IMR-90 (cell line): ENCODE measurements around the gene NRCAM. TPM values are rescaled to one million over a fixed set of nuclear protein-coding genes. Genes with fewer than 3 reads are reported as not detected.

ENCODE experiments used
- ATAC-seq: fragments of 200-7000 bp; cut with Tn5 transposase; 2 replicates; pipeline ENCODE4 v1.9.1; 2020; ENCODE audit warnings: low read depth, mild to moderate bottlenecking, moderate library complexity
- BruUV-seq: library from RNA; stranded (reverse); fragments of 400-500 nt; replicated peaks from 2 replicates; lab custom pipeline; 2021; lab: Mats Ljungman, UMichigan
- CTCF ChIA-PET: fragments of 300-600 bp; formaldehyde crosslinking; extraction: SDS; loops from one replicate; lab custom pipeline; 2021; ENCODE audit warnings: antibody characterized with exemption; lab: Yijun Ruan, JAX
- POLR2A ChIA-PET: fragments of 300-600 bp; sonication (Branson Sonifier 250); formaldehyde crosslinking; loops from one replicate; lab custom pipeline; 2022; ENCODE audit warnings: antibody characterized with exemption; ENCODE audit not compliant: unreplicated experiment; lab: Charles Lee
- DNase-seq: peaks from one replicate; pipeline ENCODE4 v3.0.0; 2013
- H2AFZ ChIP-seq: replicated peaks from 2 replicates; pipeline ENCODE3; 2013; ENCODE audit warnings: low read length, mild to moderate bottlenecking; ENCODE audit not compliant: poor library complexity
- H2AK5ac ChIP-seq: 2 replicates; pipeline ENCODE4 v1.6.1; 2013; ENCODE audit warnings: low read depth, low read length, inconsistent platforms
- H2AK9ac ChIP-seq: replicated peaks from 2 replicates; pipeline ENCODE3; 2013; ENCODE audit warnings: mild to moderate bottlenecking, low read depth, low read length, moderate library complexity; ENCODE audit not compliant: poor library complexity
- H2BK120ac ChIP-seq: 2 replicates; pipeline ENCODE4 v1.6.1; 2013; ENCODE audit warnings: low read depth, low read length, inconsistent platforms
- H2BK15ac ChIP-seq: 3 replicates; pipeline ENCODE4 v1.6.1; 2013; ENCODE audit warnings: low read depth, low read length, inconsistent platforms
- H2BK20ac ChIP-seq: 2 replicates; pipeline ENCODE4 v1.6.1; 2013; ENCODE audit warnings: low read depth, mild to moderate bottlenecking, inconsistent platforms, low read length, moderate library complexity
- H2BK5ac ChIP-seq: 2 replicates; pipeline ENCODE4 v1.6.1; 2013; ENCODE audit warnings: mild to moderate bottlenecking, low read depth, low read length, inconsistent platforms; ENCODE audit not compliant: poor library complexity, severe bottlenecking
- H3K14ac ChIP-seq: replicated peaks from 2 replicates; pipeline ENCODE4 v1.6.1; 2013; ENCODE audit warnings: low read depth, low read length, inconsistent platforms
- H3K18ac ChIP-seq: 2 replicates; pipeline ENCODE4 v1.6.1; 2013; ENCODE audit warnings: low read depth, low read length, control low read depth
- H3K23ac ChIP-seq: 2 replicates; pipeline ENCODE4 v1.6.1; 2013; ENCODE audit warnings: low read depth, low read length, inconsistent platforms
- H3K27ac ChIP-seq: 2 replicates; pipeline ENCODE4 v1.5.1; 2013; ENCODE audit warnings: mild to moderate bottlenecking, control low read depth, low read length; ENCODE audit not compliant: insufficient read depth
- H3K27me3 ChIP-seq: 2 replicates; pipeline ENCODE4 v1.6.1; 2013; ENCODE audit warnings: low read length; ENCODE audit not compliant: control insufficient read depth, insufficient read depth
- H3K36me3 ChIP-seq: 2 replicates; pipeline ENCODE4 v1.6.1; 2013; ENCODE audit warnings: low read length, mixed read lengths; ENCODE audit not compliant: control insufficient read depth, insufficient read depth
- H3K4ac ChIP-seq: 2 replicates; pipeline ENCODE4 v1.6.1; 2013; ENCODE audit warnings: low read depth, low read length, inconsistent platforms
- H3K4me1 ChIP-seq: 2 replicates; pipeline ENCODE4 v1.6.1; 2013; ENCODE audit warnings: low read length, mixed read lengths; ENCODE audit not compliant: control insufficient read depth, insufficient read depth
- H3K4me2 ChIP-seq: 2 replicates; pipeline ENCODE4 v1.6.1; 2013; ENCODE audit warnings: low read depth, mild to moderate bottlenecking, control low read depth, low read length, moderate library complexity
- H3K4me3 ChIP-seq: 2 replicates; pipeline ENCODE4 v1.5.1; 2013; ENCODE audit warnings: low read depth, mild to moderate bottlenecking, control low read depth, low read length, moderate library complexity; ENCODE audit not compliant: insufficient read depth
- H3K56ac ChIP-seq: 2 replicates; pipeline ENCODE4 v1.6.1; 2013; ENCODE audit warnings: low read length, inconsistent platforms; ENCODE audit not compliant: insufficient read depth; ENCODE audit errors: extremely low read depth
- H3K79me1 ChIP-seq, 2 experiments: 2 replicates each; pipeline ENCODE4 v1.6.1; 2013; ENCODE audit warnings: low read length in 2 of 2, inconsistent platforms in 1 of 2, low read depth in 1 of 2
- H3K9ac ChIP-seq: 2 replicates; pipeline ENCODE4 v1.6.1; 2013; ENCODE audit warnings: low read depth, low read length, control low read depth
- H3K9me1 ChIP-seq: 2 replicates; pipeline ENCODE4 v1.6.1; 2013; ENCODE audit warnings: low read length, inconsistent platforms; ENCODE audit not compliant: insufficient read depth
- H3K9me3 ChIP-seq: 2 replicates; pipeline ENCODE4 v1.6.1; 2013; ENCODE audit warnings: low read length; ENCODE audit not compliant: control insufficient read depth, insufficient read depth
- H4K20me1 ChIP-seq: 2 replicates; pipeline ENCODE4 v1.6.1; 2013; ENCODE audit warnings: low read length, inconsistent platforms; ENCODE audit not compliant: insufficient read depth
- H4K5ac ChIP-seq: 2 replicates; pipeline ENCODE4 v1.6.1; 2013; ENCODE audit warnings: mild to moderate bottlenecking, low read depth, low read length, control low read depth
- H4K8ac ChIP-seq, 2 experiments: 2 replicates each; pipeline ENCODE4 v1.6.1; 2013; ENCODE audit warnings: low read depth in 2 of 2, low read length in 2 of 2, control low read depth in 1 of 2, inconsistent platforms in 1 of 2
- H4K91ac ChIP-seq: 2 replicates; pipeline ENCODE4 v1.6.1; 2013; ENCODE audit warnings: low read depth, low read length, inconsistent platforms; ENCODE audit not compliant: insufficient read depth
- CHD1 ChIP-seq: IDR thresholded peaks from 2 replicates; pipeline ENCODE4 v1.6.1; 2012; ENCODE audit warnings: low read depth, low read length, improper control_type of control experiment
- RAD21 ChIP-seq: IDR thresholded peaks from 2 replicates; pipeline ENCODE4 v1.6.1; 2012; ENCODE audit warnings: low read length, improper control_type of control experiment
- RCOR1 ChIP-seq: IDR thresholded peaks from 2 replicates; pipeline ENCODE4 v1.6.1; 2012; ENCODE audit warnings: mild to moderate bottlenecking, low read length, improper control_type of control experiment; ENCODE audit not compliant: insufficient replicate concordance
- WGBS, 2 experiments: methylation state at CpG; one replicate each; pipeline versions ENCODE4 v1.1.5 to v1.1.7; 2013; ENCODE audit warnings: missing lambda C conversion rate in 2 of 2; ENCODE audit not compliant: insufficient read length in 1 of 2; ENCODE audit errors: extremely low coverage in 2 of 2; 5-methylcytosine and 5-hydroxymethylcytosine counted together
- dilution Hi-C: fragments of 300-500 bp; cut with HindIII; formaldehyde crosslinking; loops from one replicate; pipeline ENCODE4 v1.14.3; 2018; ENCODE audit warnings: low sequenced_read_pairs; ENCODE audit not compliant: unreplicated experiment
- in situ Hi-C: fragments of 300-500 bp; cut with MboI; formaldehyde crosslinking; loops from 3 replicates; pipeline ENCODE4 v1.14.3; 2019; ENCODE audit warnings: low sequenced_read_pairs, inconsistent platforms, mixed read lengths
- intact Hi-C: fragments of 100-400 bp; cut with micrococcal nuclease; formaldehyde crosslinking; loops from 2 replicates; pipeline ENCODE4 v1.10.0; 2022
- polyA plus RNA-seq, 3 experiments: library from polyadenylated mRNA; depleted of rRNA; stranded (reverse); fragments of >200 nt; gene quantifications; 2 replicates each; pipeline ENCODE4 v1.2.3, GENCODE V29; 2012; ENCODE audit warnings: low replicate concordance in 1 of 3
- total RNA-seq: library from RNA; depleted of rRNA; stranded (reverse); fragments of >200 nt; gene quantifications from 2 replicates; pipeline ENCODE4 v1.2.3, GENCODE V29; 2012

The NRCAM gene
- total and polyA plus RNA-seq, 2 of the 4 experiments (the other 2 are of a cell fraction) = 0.46 to 1.1 TPM

DNA sequence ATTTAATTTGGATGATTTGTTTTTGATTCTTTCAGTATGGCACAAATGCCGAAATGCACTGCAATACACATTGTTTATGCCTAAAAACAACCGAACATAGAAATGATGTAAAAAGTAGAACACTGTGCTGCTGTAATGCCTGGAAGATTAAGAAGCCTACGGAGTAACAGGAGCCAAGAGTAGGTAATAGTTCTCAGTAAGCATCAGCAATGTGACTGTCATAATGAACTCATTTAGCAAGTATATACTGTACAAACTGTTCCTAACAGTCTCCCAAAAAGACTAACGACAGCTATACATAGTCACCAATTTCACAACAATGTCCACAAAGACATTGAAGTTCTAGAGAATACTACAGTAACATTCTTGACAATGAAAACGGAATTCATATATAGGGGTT lies 307.1 kb downstream of the NRCAM start:
- dilution Hi-C loops = loop anchor here (25.0 kb wide), 1 partner anchor 137 kb away; the partner anchor contains the start of gene LAMB1
- TF ChIP-seq CHD1 (no peak), RCOR1 (no peak), RAD21 (no peak)
- H3K56ac ChIP-seq = no peak overlapping the region
- H4K91ac ChIP-seq = no peak overlapping the region
- H4K20me1 ChIP-seq = no peaks in the 10 kb centered on the region
- H3K27me3 ChIP-seq = no peaks in the 10 kb centered on the region
- no peak overlapping the region for H3K4me2 ChIP-seq
- intact Hi-C loops = loop anchor here (5.0 kb wide), 3 partner anchors 167 to 687 kb away; partner anchors contain the start of gene CBLL1
- H3K18ac ChIP-seq = no peak overlapping the region
- H3K4me1 ChIP-seq = peaks cover 2% of the 10 kb centered on the region; the same call in 1 of the 2 replicates
- 0 out of 3 replicates have a peak overlapping the region, but pooled peaks have one; percentile 26 for H2BK15ac ChIP-seq
- H2AFZ ChIP-seq = no peak overlapping the region
- no peak overlapping the region for H2AK9ac ChIP-seq
- H3K79me1 ChIP-seq = no peaks in the 10 kb centered on the region
- H4K8ac ChIP-seq = no peak overlapping the region
- BruUV-seq = no TSS peak
- no peak overlapping the region for H2AK5ac ChIP-seq
- WGBS, 2 experiments = no CpG with 5 or more reads among the region's 5 CpGs
- H4K5ac ChIP-seq = no peak overlapping the region
- no peak overlapping the region for H3K14ac ChIP-seq
- ATAC-seq (peak; percentile 7), DNase-seq (no peak)
- POLR2A ChIA-PET = interaction anchor here (1.5 kb wide), 1 partner anchor 146 kb away, joined by 4 read pairs; the partner anchor contains the start of gene LAMB1
- in situ Hi-C loops = loop anchor here (25.0 kb wide), 1 partner anchor 412 kb away; the partner anchor contains the start of gene CBLL1
- no peak overlapping the region for H3K23ac ChIP-seq
- H3K9me3 ChIP-seq = no peaks in the 10 kb centered on the region
- H2BK20ac ChIP-seq = no peak overlapping the region
- no peak overlapping the region for H2BK5ac ChIP-seq
- no peaks in the 10 kb centered on the region for H3K9me1 ChIP-seq
- H2BK120ac ChIP-seq = no peak overlapping the region
- no peak overlapping the region for H3K9ac ChIP-seq
- CTCF ChIA-PET = no interaction called here
- H3K4ac ChIP-seq = no peak overlapping the region
- H3K27ac ChIP-seq = no peak overlapping the region
- no peak overlapping the region for H3K4me3 ChIP-seq
- no peaks in the 10 kb centered on the region for H3K36me3 ChIP-seq
